Activated naive CD4-positive, alpha-beta T cell treated with anti-CD3 and anti-CD28 coated beads, Interleukin-2, amount 50 U/mL, for 72 hours (primary cell): Measurements from ENCODE around the gene UBN2. TPM values are rescaled to one million over a fixed set of nuclear protein-coding genes. Genes with fewer than 3 reads are reported as not detected.
"Not testable (repeated sequence)": the region's sequence is repeated elsewhere in the genome, so short reads cannot be mapped to it uniquely, and the experiment has no call there.

Source experiments
- ATAC-seq, 2 donors: fragments of 150-1000 bp; cut with Tn5 transposase; 2 replicates each; pipeline ENCODE4 v1.10.0; 2021; ENCODE audit warnings: mild to moderate bottlenecking in 2 of 2, moderate library complexity in 2 of 2
- DNase-seq, 2 donors: peaks; one replicate each; pipeline ENCODE4 v3.0.0; 2021 to 2022; ENCODE audit warnings: low spot score in 2 of 2
- H3K27ac Mint-ChIP-seq, 2 donors: one replicate each; pipeline ENCODE4 v1.8.0; 2022; ENCODE audit warnings: mild to moderate bottlenecking in 2 of 2, mixed read lengths in 2 of 2
- H3K36me3 Mint-ChIP-seq, 2 donors: one replicate each; pipeline ENCODE4 v1.8.0; 2022; ENCODE audit warnings: mixed read lengths in 2 of 2
- H3K9me3 Mint-ChIP-seq, 2 donors: one replicate each; pipeline ENCODE4 v1.8.0; 2022; ENCODE audit warnings: mixed read lengths in 2 of 2
- total RNA-seq, 2 donors: library from RNA; stranded (reverse); gene quantifications; one replicate each; pipeline ENCODE4 v1.2.3, GENCODE V29; 2022

UBN2 gene
- total RNA-seq, 2 donors from 2014 or later = 11.6 to 14.3 TPM

- not testable (repeated sequence) for H3K36me3 Mint-ChIP-seq, H3K9me3 Mint-ChIP-seq, ATAC-seq, DNase-seq, H3K27ac Mint-ChIP-seq
Observed at GRCh38 chr7:139225286-139226157, 5.5 kb upstream of the UBN2 start.

GRCh38 chr7:139226158-139226515 is 4.9 kb upstream of the UBN2 start:
- not testable (repeated sequence) for DNase-seq, H3K36me3 Mint-ChIP-seq, ATAC-seq, H3K27ac Mint-ChIP-seq, H3K9me3 Mint-ChIP-seq

- H3K36me3 Mint-ChIP-seq, H3K9me3 Mint-ChIP-seq, H3K27ac Mint-ChIP-seq, DNase-seq, ATAC-seq: not testable (repeated sequence)
Observed at GRCh38 chr7:139226988-139227488, 4.0 kb upstream of the UBN2 start.

GRCh38 chr7:139230023-139230422 is 1.0 kb upstream of the UBN2 start:
- peaks cover 7 to 12% of the 10 kb centered on the region in 2 donors for H3K36me3 Mint-ChIP-seq
- ATAC-seq = no peak
- no peaks in the 10 kb centered on the region for H3K9me3 Mint-ChIP-seq
- DNase-seq = no peak
- peak overlapping the region in 1 of 2 donors; percentile 88 for H3K27ac Mint-ChIP-seq

GRCh38 chr7:139230484-139230773 is 608 bp upstream of the UBN2 start:
- no peak for DNase-seq
- Mint-ChIP-seq H3K9me3 (no peaks in the 10 kb centered on the region), H3K36me3 (peaks cover 7 to 12% of the 10 kb centered on the region in 2 donors), H3K27ac (peak overlapping the region in 1 of 2 donors; percentile 88)
- ATAC-seq = no peak

GRCh38 chr7:139231513-139232376 is 708 bp downstream of the UBN2 start:
- Mint-ChIP-seq H3K9me3 (no peaks in the 10 kb centered on the region), H3K36me3 (peaks cover 7 to 12% of the 10 kb centered on the region in 2 donors), H3K27ac (peak overlapping the region; percentile 88 to 90)
- ATAC-seq (peak; percentile 21 to 23), DNase-seq (peak; percentile 39 to 62)

- ATAC-seq (no peak), DNase-seq (no peak)
- no peaks in the 10 kb centered on the region for H3K9me3 Mint-ChIP-seq
- H3K36me3 Mint-ChIP-seq = peaks cover 8 to 12% of the 10 kb centered on the region in 2 donors
- peak overlapping the region; percentile 56 to 90 for H3K27ac Mint-ChIP-seq
Observed at GRCh38 chr7:139232377-139232717, 1.3 kb downstream of the UBN2 start.

- H3K9me3 Mint-ChIP-seq = no peaks in the 10 kb centered on the region
- ATAC-seq (no peak), DNase-seq (no peak)
- peak overlapping the region; percentile 56 to 90 for H3K27ac Mint-ChIP-seq
- peaks cover 13 to 16% of the 10 kb centered on the region in 2 donors for H3K36me3 Mint-ChIP-seq
Observed at GRCh38 chr7:139232904-139233303, 1.9 kb downstream of the UBN2 start.

GRCh38 chr7:139241258-139241657 is 10.2 kb downstream of the UBN2 start:
- no peak for ATAC-seq
- no peaks in the 10 kb centered on the region for H3K9me3 Mint-ChIP-seq
- H3K36me3 Mint-ChIP-seq = peaks cover 4 to 27% of the 10 kb centered on the region in 2 donors
- no peak overlapping the region for H3K27ac Mint-ChIP-seq
- no peak for DNase-seq

- peak overlapping the region in 1 of 2 donors; percentile 16 for H3K27ac Mint-ChIP-seq
- ATAC-seq = peak in 1 of 2 donors; percentile 93
- H3K36me3 Mint-ChIP-seq = peaks cover 4 to 30% of the 10 kb centered on the region in 2 donors
- H3K9me3 Mint-ChIP-seq = no peaks in the 10 kb centered on the region
- no peak for DNase-seq
Observed at GRCh38 chr7:139242741-139243281, 11.8 kb downstream of the UBN2 start.

GRCh38 chr7:139245401-139245800 is 14.4 kb downstream of the UBN2 start:
- Mint-ChIP-seq H3K9me3 (no peaks in the 10 kb centered on the region), H3K27ac (peak overlapping the region in 1 of 2 donors; percentile 27), H3K36me3 (peaks cover 4 to 27% of the 10 kb centered on the region in 2 donors)
- ATAC-seq (no peak), DNase-seq (no peak)

GRCh38 chr7:139246494-139246893 is 15.5 kb downstream of the UBN2 start:
- H3K9me3 Mint-ChIP-seq = no peaks in the 10 kb centered on the region
- ATAC-seq (no peak), DNase-seq (no peak)
- no peak overlapping the region for H3K27ac Mint-ChIP-seq
- peaks cover 4 to 28% of the 10 kb centered on the region in 2 donors for H3K36me3 Mint-ChIP-seq

GRCh38 chr7:139246905-139247304 is 15.9 kb downstream of the UBN2 start:
- ATAC-seq (no peak), DNase-seq (no peak)
- Mint-ChIP-seq H3K36me3 (peaks cover 4 to 32% of the 10 kb centered on the region in 2 donors), H3K9me3 (no peaks in the 10 kb centered on the region), H3K27ac (no peak overlapping the region)

GRCh38 chr7:139249179-139249810 is 18.3 kb downstream of the UBN2 start:
- ATAC-seq (peak in 1 of 2 donors; percentile 69), DNase-seq (no peak)
- Mint-ChIP-seq H3K27ac (no peak overlapping the region), H3K36me3 (peaks cover 4 to 14% of the 10 kb centered on the region in 2 donors), H3K9me3 (no peaks in the 10 kb centered on the region)

- Mint-ChIP-seq H3K9me3 (no peaks in the 10 kb centered on the region), H3K36me3 (peaks cover 0 to 5% of the 10 kb centered on the region in 2 donors), H3K27ac (peak overlapping the region in 1 of 2 donors; percentile 53)
- no peak for DNase-seq
- ATAC-seq = no peak
Observed at GRCh38 chr7:139252451-139252850, 21.4 kb downstream of the UBN2 start.

- H3K27ac Mint-ChIP-seq = no peak overlapping the region
- H3K9me3 Mint-ChIP-seq = no peaks in the 10 kb centered on the region
- H3K36me3 Mint-ChIP-seq = peaks cover 0 to 5% of the 10 kb centered on the region in 2 donors
- ATAC-seq = no peak
- no peak for DNase-seq
Observed at GRCh38 chr7:139254281-139254680, 23.2 kb downstream of the UBN2 start.
